SK-N-SH treated with all-trans-retinoic acid at 6 μM for 48 hours (cell line): ENCODE data around the gene FRK.

Experiments used
- ESRRG ChIP-seq: fragments of 250-450 bp; sonication (Bioruptor Pico); IDR thresholded peaks from 2 replicates; pipeline ENCODE4 v1.6.1; 2021; ENCODE audit warnings: mild to moderate bottlenecking
- OSR1 ChIP-seq: fragments of 250-450 bp; sonication (Bioruptor Pico); IDR thresholded peaks from 2 replicates; pipeline ENCODE4 v1.8.0; 2022; ENCODE audit warnings: moderate library complexity, mild to moderate bottlenecking, inconsistent platforms
- RARB ChIP-seq: fragments of 250-450 bp; sonication (Bioruptor Pico); IDR thresholded peaks from 2 replicates; pipeline ENCODE4 v1.8.0; 2021; ENCODE audit warnings: mild to moderate bottlenecking, moderate library complexity
- ZC3H10 ChIP-seq: fragments of 250-450 bp; sonication (Bioruptor Pico); IDR thresholded peaks from 2 replicates; pipeline ENCODE4 v1.5.1; 2021; ENCODE audit warnings: mild to moderate bottlenecking, moderate library complexity
- ZFP3 ChIP-seq: fragments of 250-450 bp; sonication (Bioruptor Pico); IDR thresholded peaks from 2 replicates; pipeline ENCODE4 v1.5.0; 2020; ENCODE audit warnings: mild to moderate bottlenecking, moderate library complexity
- ZFP30 ChIP-seq: fragments of 450-650 bp; formaldehyde crosslinking; IDR thresholded peaks from 2 replicates; pipeline ENCODE4 v1.5.0; 2022; ENCODE audit warnings: mild to moderate bottlenecking, moderate library complexity
- TF ChIP-seq, protein P1 (sequence below): fragments of 250-450 bp; sonication (Bioruptor Pico); IDR thresholded peaks from 2 replicates; pipeline ENCODE4 v1.5.1; 2020; ENCODE audit warnings: low read depth, mild to moderate bottlenecking, moderate library complexity

DNA sequence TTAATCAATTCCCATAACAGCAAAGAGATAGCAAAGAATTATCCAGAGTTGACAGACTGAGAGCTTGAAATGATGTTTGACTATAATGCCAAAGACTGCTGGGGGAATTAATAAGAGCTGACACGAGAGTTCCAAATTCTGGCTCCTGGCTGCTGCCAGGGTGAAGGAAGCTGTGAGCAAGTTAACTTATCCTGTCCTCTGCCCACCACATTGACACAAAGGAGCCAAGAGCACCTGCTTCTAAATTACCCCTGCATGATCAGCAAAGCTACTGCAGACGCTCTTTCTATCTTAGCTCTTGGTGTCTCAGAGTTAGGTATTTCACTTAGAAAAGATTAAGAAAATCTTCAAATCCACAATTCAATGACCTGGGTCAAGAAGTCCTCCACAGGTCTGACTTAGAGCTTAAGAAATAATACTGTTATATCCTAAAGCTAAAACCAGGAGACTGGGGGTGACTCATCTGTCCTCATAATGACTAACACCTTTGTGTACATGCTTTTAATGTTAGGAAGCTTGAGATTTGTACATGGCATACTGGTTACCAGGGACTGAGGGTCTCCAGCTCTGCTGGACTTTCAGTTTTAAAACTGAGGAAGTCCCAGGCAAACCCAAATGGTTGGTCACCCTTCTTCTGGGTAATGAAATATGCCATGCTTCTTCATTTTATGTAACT lies 13.2 kb upstream of the FRK start:
- TF ChIP-seq ZFP30 (CRISPR knock-in tag) (no peak), OSR1 (no peak), ZFP3 (no peak), ZC3H10 (CRISPR knock-in tag) (no peak), RARB (CRISPR knock-in tag) (no peak), ESRRG (CRISPR knock-in tag) (no peak)
- TF ChIP-seq, protein P1, sequence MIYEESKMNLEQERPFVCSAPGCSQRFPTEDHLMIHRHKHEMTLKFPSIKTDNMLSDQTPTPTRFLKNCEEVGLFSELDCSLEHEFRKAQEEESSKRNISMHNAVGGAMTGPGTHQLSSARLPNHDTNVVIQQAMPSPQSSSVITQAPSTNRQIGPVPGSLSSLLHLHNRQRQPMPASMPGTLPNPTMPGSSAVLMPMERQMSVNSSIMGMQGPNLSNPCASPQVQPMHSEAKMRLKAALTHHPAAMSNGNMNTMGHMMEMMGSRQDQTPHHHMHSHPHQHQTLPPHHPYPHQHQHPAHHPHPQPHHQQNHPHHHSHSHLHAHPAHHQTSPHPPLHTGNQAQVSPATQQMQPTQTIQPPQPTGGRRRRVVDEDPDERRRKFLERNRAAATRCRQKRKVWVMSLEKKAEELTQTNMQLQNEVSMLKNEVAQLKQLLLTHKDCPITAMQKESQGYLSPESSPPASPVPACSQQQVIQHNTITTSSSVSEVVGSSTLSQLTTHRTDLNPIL, result no peak
